Measurements from ENCODE around the gene CASP1.

GRCh38 chr11:105023003-105023402, 11.9 kb downstream of the CASP1 start, which contains the start of gene CASP5:
- TF ChIP-seq CTCF (IDR thresholded peaks at IDR 0.05), result no peak
- no peak for TF ChIP-seq POLR2A (IDR thresholded peaks at IDR 0.05)
